Astrocyte (in vitro differentiated cells and primary cell): Measurements from ENCODE around the gene CDCA5. TPM values are rescaled to one million over a fixed set of nuclear protein-coding genes. Genes with fewer than 3 reads are reported as not detected.

Source experiments
- DNase-seq: peaks from one replicate; pipeline ENCODE4 v3.0.0-alpha.2; 2010; ENCODE audit warnings: low read depth
- FAIRE-seq: peaks from 2 replicates; lab custom pipeline; 2011; peaks lifted over from hg19 to GRCh38; lab: Jason Lieb, UNC
- H2AFZ ChIP-seq: 2 replicates; pipeline ENCODE4 v1.6.0; 2012; ENCODE audit warnings: low read depth, low read length, inconsistent platforms
- H3K27ac ChIP-seq: 2 replicates; pipeline ENCODE4 v1.5.1; 2011; ENCODE audit warnings: low read depth, low read length, inconsistent platforms
- H3K27me3 ChIP-seq: 2 replicates; pipeline ENCODE4 v1.6.0; 2011; ENCODE audit warnings: low read length, inconsistent platforms; ENCODE audit not compliant: insufficient read depth
- H3K36me3 ChIP-seq: 2 replicates; pipeline ENCODE4 v1.5.1; 2011; ENCODE audit warnings: low read length, inconsistent platforms; ENCODE audit not compliant: insufficient read depth
- H3K4me1 ChIP-seq: 2 replicates; pipeline ENCODE4 v1.5.1; 2011; ENCODE audit warnings: low read length, inconsistent platforms; ENCODE audit not compliant: insufficient read depth
- H3K4me2 ChIP-seq: 2 replicates; pipeline ENCODE4 v1.6.0; 2012; ENCODE audit warnings: low read length, inconsistent platforms
- H3K4me3 ChIP-seq: 2 replicates; pipeline ENCODE4 v1.5.1; 2011; ENCODE audit warnings: low read depth, mild to moderate bottlenecking, low read length, inconsistent platforms; ENCODE audit not compliant: insufficient read depth
- H3K79me2 ChIP-seq: 2 replicates; pipeline ENCODE4 v1.6.0; 2012; ENCODE audit warnings: mild to moderate bottlenecking, low read length, inconsistent platforms; ENCODE audit not compliant: insufficient read depth
- H3K9ac ChIP-seq: 2 replicates; pipeline ENCODE4 v1.6.0; 2012; ENCODE audit warnings: mild to moderate bottlenecking, low read length, inconsistent platforms
- H3K9me3 ChIP-seq: 2 replicates; pipeline ENCODE4 v1.5.1; 2012; ENCODE audit warnings: low read depth, mild to moderate bottlenecking, low read length, inconsistent platforms; ENCODE audit not compliant: insufficient read depth
- H4K20me1 ChIP-seq: 2 replicates; pipeline ENCODE4 v1.6.0; 2012; ENCODE audit warnings: low read length, inconsistent platforms; ENCODE audit not compliant: insufficient read depth
- H3K27ac Mint-ChIP-seq: one replicate; pipeline ENCODE4 v1.8.0; 2021; ENCODE audit warnings: mild to moderate bottlenecking, mixed read lengths; ENCODE audit not compliant: unreplicated experiment
- H3K27me3 Mint-ChIP-seq: one replicate; pipeline ENCODE4 v1.8.0; 2021; ENCODE audit warnings: low read depth, mixed read lengths; ENCODE audit not compliant: unreplicated experiment
- H3K36me3 Mint-ChIP-seq: one replicate; pipeline ENCODE4 v1.8.0; 2021; ENCODE audit warnings: low read depth, mixed read lengths; ENCODE audit not compliant: unreplicated experiment
- H3K4me1 Mint-ChIP-seq: one replicate; pipeline ENCODE4 v1.8.0; 2021; ENCODE audit warnings: low read depth, mixed read lengths; ENCODE audit not compliant: unreplicated experiment
- H3K4me3 Mint-ChIP-seq: one replicate; pipeline ENCODE4 v1.8.0; 2021; ENCODE audit warnings: mild to moderate bottlenecking, moderate library complexity, mixed read lengths; ENCODE audit not compliant: unreplicated experiment
- H3K9me3 Mint-ChIP-seq: one replicate; pipeline ENCODE4 v1.8.0; 2021; ENCODE audit warnings: mild to moderate bottlenecking, mixed read lengths; ENCODE audit not compliant: unreplicated experiment
- EZH2 ChIP-seq: IDR thresholded peaks from 2 replicates; pipeline ENCODE4 v1.6.1; 2012; ENCODE audit warnings: mild to moderate bottlenecking, low read length, inconsistent platforms; ENCODE audit not compliant: insufficient read depth
- total RNA-seq: library from RNA; stranded (reverse); gene quantifications from 2 replicates; pipeline ENCODE4 v1.2.1, GENCODE V29; 2021
- TF ChIP-seq, protein P1 (sequence below): IDR thresholded peaks from 2 replicates; pipeline ENCODE4 v1.5.1; 2011; ENCODE audit warnings: low read depth, mild to moderate bottlenecking, inconsistent platforms, low read length, moderate library complexity; ENCODE audit not compliant: insufficient read depth

CDCA5 gene
- total RNA-seq, 1 donor from 2014 or later = 6.3 TPM

DNA sequence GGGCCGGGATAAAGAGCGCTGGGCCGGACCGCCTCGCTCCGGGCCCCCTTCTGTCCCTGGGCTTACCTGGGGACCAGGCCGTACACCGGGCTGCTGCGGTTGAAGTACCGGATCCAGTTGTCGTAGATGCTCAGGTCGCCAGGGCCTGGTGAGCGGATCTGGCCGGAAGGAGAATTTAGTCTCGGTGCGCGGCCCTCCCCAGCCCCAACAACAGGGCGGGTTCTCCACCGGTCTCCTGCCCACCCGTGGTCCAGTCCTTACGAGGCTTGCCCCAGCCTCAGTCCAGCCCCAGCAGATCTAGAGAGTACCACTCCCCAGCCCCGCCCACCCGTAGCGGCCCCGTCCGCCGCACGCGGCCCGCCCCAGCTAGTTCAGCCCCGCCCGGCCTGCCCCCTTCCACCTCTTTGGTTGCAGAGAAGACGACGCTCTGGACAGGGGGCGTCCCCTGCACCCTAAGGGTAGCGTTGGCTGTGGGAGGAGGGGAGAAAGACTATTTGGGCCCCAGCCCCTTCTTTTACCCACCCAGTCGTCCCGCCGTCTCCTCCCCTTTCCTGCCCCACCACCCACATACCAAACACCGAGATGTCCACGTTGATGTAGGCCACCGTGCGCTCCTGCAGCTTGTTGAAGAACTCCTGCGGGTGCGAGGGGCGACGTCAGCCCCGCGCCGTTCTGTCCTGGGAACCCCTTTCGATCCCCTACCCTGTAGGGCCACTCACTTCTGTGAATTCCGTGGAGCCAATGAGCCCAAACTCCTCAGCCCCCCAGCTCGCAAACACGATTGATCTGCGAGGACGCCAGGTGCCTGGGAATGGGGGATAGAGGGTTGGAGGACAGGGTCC, 36.0 kb downstream of the CDCA5 start:
- no peaks in the 10 kb centered on the region for H3K27me3 ChIP-seq
- H3K9me3 ChIP-seq = no peaks in the 10 kb centered on the region
- peak overlapping the region; percentile 52 for H2AFZ ChIP-seq
- H3K4me3 Mint-ChIP-seq = no peak overlapping the region
- H3K36me3 Mint-ChIP-seq = peaks cover 13% of the 10 kb centered on the region
- H3K27me3 Mint-ChIP-seq = peaks cover 13% of the 10 kb centered on the region
- peak overlapping the region; percentile 44 for H3K4me3 ChIP-seq
- no peaks in the 10 kb centered on the region for H3K9me3 Mint-ChIP-seq
- H3K4me2 ChIP-seq = peak overlapping the region; percentile 74
- H3K4me1 Mint-ChIP-seq = peaks cover 2% of the 10 kb centered on the region
- H3K79me2 ChIP-seq = peaks cover 2% of the 10 kb centered on the region
- TF ChIP-seq, protein P1, sequence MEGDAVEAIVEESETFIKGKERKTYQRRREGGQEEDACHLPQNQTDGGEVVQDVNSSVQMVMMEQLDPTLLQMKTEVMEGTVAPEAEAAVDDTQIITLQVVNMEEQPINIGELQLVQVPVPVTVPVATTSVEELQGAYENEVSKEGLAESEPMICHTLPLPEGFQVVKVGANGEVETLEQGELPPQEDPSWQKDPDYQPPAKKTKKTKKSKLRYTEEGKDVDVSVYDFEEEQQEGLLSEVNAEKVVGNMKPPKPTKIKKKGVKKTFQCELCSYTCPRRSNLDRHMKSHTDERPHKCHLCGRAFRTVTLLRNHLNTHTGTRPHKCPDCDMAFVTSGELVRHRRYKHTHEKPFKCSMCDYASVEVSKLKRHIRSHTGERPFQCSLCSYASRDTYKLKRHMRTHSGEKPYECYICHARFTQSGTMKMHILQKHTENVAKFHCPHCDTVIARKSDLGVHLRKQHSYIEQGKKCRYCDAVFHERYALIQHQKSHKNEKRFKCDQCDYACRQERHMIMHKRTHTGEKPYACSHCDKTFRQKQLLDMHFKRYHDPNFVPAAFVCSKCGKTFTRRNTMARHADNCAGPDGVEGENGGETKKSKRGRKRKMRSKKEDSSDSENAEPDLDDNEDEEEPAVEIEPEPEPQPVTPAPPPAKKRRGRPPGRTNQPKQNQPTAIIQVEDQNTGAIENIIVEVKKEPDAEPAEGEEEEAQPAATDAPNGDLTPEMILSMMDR = no peak
- TF ChIP-seq EZH2 = no peak
- FAIRE-seq (no peak), DNase-seq (no peak)
- H3K9ac ChIP-seq = peak overlapping the region; percentile 46
- no peak overlapping the region for H3K27ac Mint-ChIP-seq
- H3K4me1 ChIP-seq = no peaks in the 10 kb centered on the region
- no peaks in the 10 kb centered on the region for H3K36me3 ChIP-seq
- H3K27ac ChIP-seq = no peak overlapping the region
- H4K20me1 ChIP-seq = peaks cover 16% of the 10 kb centered on the region

DNA sequence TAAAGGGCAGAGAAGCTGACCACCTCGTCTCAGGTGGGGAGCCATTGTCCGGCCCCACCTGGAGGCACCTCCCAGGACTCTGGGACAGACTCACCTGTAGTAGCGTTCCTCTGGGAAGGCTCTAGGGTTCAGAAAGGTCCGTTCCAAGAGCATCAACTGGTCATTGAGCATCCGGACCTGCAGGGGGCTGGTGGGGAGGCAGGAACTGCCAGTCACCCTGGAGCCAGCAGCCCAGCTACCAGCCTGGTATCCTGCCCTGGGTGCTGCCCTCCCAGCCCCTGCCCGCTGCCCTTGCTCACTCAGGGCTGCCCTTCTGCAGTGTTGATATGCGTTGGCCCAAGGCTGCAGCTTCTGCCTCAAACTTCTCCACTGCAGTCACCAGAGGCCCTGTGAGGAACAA, 38.1 kb downstream of the CDCA5 start:
- FAIRE-seq = no peak

More for the DNA sequence above, 38.1 kb downstream of the CDCA5 start:
- Mint-ChIP-seq H3K27me3 (peaks cover 2% of the 10 kb centered on the region), H3K9me3 (no peaks in the 10 kb centered on the region), H3K4me1 (peaks cover 2% of the 10 kb centered on the region), H3K36me3 (peaks cover 13% of the 10 kb centered on the region), H3K4me3 (no peak overlapping the region), H3K27ac (no peak overlapping the region)
- Histone ChIP-seq H3K36me3 (no peaks in the 10 kb centered on the region), H3K4me1 (no peaks in the 10 kb centered on the region), H3K9ac (no peak overlapping the region), H3K4me2 (no peak overlapping the region), H2AFZ (no peak overlapping the region), H3K79me2 (peaks cover 12% of the 10 kb centered on the region), H3K27ac (no peak overlapping the region), H4K20me1 (peaks cover 16% of the 10 kb centered on the region), H3K27me3 (no peaks in the 10 kb centered on the region), H3K9me3 (no peaks in the 10 kb centered on the region), H3K4me3 (no peak overlapping the region)
- TF ChIP-seq, protein P1 = no peak
- TF ChIP-seq EZH2 = no peak
- DNase-seq = no peak
